Mesenchymal stem cell (in vitro differentiated cells and primary cell): ENCODE measurements around the gene FSD1.

Experiments
- DNase-seq: peaks from one replicate; pipeline ENCODE4 v3.0.0-alpha.2; 2013
- H2AFZ ChIP-seq: one replicate; pipeline ENCODE4 v1.6.1; 2013; ENCODE audit warnings: low read depth, mild to moderate bottlenecking, control low read depth, inconsistent platforms, low read length, moderate library complexity
- H2AK5ac ChIP-seq: 2 replicates; pipeline ENCODE4 v1.6.1; 2013; ENCODE audit warnings: low read length, moderate library complexity, mild to moderate bottlenecking, inconsistent platforms; ENCODE audit not compliant: severe bottlenecking
- H2BK120ac ChIP-seq: one replicate; pipeline ENCODE4 v1.6.1; 2013; ENCODE audit warnings: low read depth, mild to moderate bottlenecking, inconsistent platforms, low read length, moderate library complexity
- H2BK12ac ChIP-seq, 2 experiments: one replicate each; pipeline ENCODE4 v1.6.1; 2013; ENCODE audit warnings: inconsistent platforms in 2 of 2, low read length in 2 of 2, mild to moderate bottlenecking in 2 of 2, moderate library complexity in 2 of 2, control low read depth in 1 of 2
- H2BK15ac ChIP-seq: one replicate; pipeline ENCODE4 v1.6.1; 2013; ENCODE audit warnings: mild to moderate bottlenecking, low read depth, inconsistent platforms; ENCODE audit not compliant: poor library complexity, severe bottlenecking
- H2BK5ac ChIP-seq: 2 replicates; pipeline ENCODE4 v1.6.1; 2013; ENCODE audit warnings: low read depth, mild to moderate bottlenecking, low read length, control low read depth, inconsistent platforms; ENCODE audit not compliant: poor library complexity, severe bottlenecking
- H3K14ac ChIP-seq, 2 experiments: one replicate each; pipeline ENCODE4 v1.6.1; 2013; ENCODE audit warnings: inconsistent platforms in 2 of 2, low read length in 2 of 2, control low read depth in 1 of 2, mild to moderate bottlenecking in 1 of 2, moderate library complexity in 1 of 2
- H3K18ac ChIP-seq, 2 experiments: one replicate each; pipeline ENCODE4 v1.6.1; 2013; ENCODE audit warnings: inconsistent platforms in 2 of 2, low read length in 2 of 2, control low read depth in 1 of 2, low read depth in 1 of 2, mild to moderate bottlenecking in 1 of 2
- H3K23ac ChIP-seq, 2 experiments: one replicate each; pipeline ENCODE4 v1.6.1; 2013; ENCODE audit warnings: inconsistent platforms in 2 of 2, low read length in 2 of 2, mild to moderate bottlenecking in 2 of 2, moderate library complexity in 2 of 2, control low read depth in 1 of 2
- H3K27ac ChIP-seq: 2 replicates; pipeline ENCODE4 v1.5.1; 2013; ENCODE audit warnings: mild to moderate bottlenecking, moderate library complexity, low read length, control low read depth, inconsistent platforms; ENCODE audit not compliant: poor library complexity, severe bottlenecking
- H3K27me3 ChIP-seq, 2 experiments: 2 replicates each; pipeline versions ENCODE4 v1.6.1 to v1.7.0; 2013; ENCODE audit warnings: low read length in 2 of 2, mild to moderate bottlenecking in 2 of 2, moderate library complexity in 2 of 2, control low read depth in 1 of 2, inconsistent platforms in 1 of 2; ENCODE audit not compliant: control insufficient read depth in 1 of 2, insufficient read depth in 1 of 2
- H3K36me3 ChIP-seq, 2 experiments: 2 replicates each; pipeline versions ENCODE4 v1.6.1 to v1.7.0; 2013; ENCODE audit warnings: low read length in 2 of 2, control low read depth in 1 of 2, inconsistent platforms in 1 of 2, low read depth in 1 of 2, mild to moderate bottlenecking in 1 of 2; ENCODE audit not compliant: insufficient read depth in 2 of 2, control insufficient read depth in 1 of 2
- H3K4ac ChIP-seq, 2 experiments: one replicate each; pipeline ENCODE4 v1.6.1; 2013; ENCODE audit warnings: inconsistent platforms in 2 of 2, low read length in 2 of 2, mild to moderate bottlenecking in 2 of 2, moderate library complexity in 2 of 2, control low read depth in 1 of 2, low read depth in 1 of 2
- H3K4me1 ChIP-seq: 2 replicates; pipeline ENCODE4 v1.6.1; 2013; ENCODE audit warnings: low read depth, low read length, control low read depth; ENCODE audit not compliant: control insufficient read depth, insufficient read depth
- H3K4me2 ChIP-seq: 2 replicates; pipeline ENCODE4 v1.6.1; 2013; ENCODE audit warnings: low read length, mild to moderate bottlenecking, inconsistent platforms; ENCODE audit not compliant: poor library complexity, severe bottlenecking
- H3K4me3 ChIP-seq, 2 experiments: 2 replicates each; pipeline versions ENCODE4 v1.5.1 to v1.7.0; 2013; ENCODE audit warnings: low read length in 2 of 2, mild to moderate bottlenecking in 2 of 2, control low read depth in 1 of 2, low read depth in 1 of 2; ENCODE audit not compliant: insufficient read depth in 1 of 2
- H3K79me1 ChIP-seq: replicated peaks from 2 replicates; pipeline ENCODE4 v1.6.1; 2013; ENCODE audit warnings: mild to moderate bottlenecking, control low read depth, low read length, inconsistent platforms; ENCODE audit not compliant: poor library complexity, severe bottlenecking
- H3K9ac ChIP-seq: 2 replicates; pipeline ENCODE4 v1.7.0; 2013; ENCODE audit warnings: mild to moderate bottlenecking, low read length, moderate library complexity
- H3K9me3 ChIP-seq: 2 replicates; pipeline ENCODE4 v1.7.0; 2013; ENCODE audit warnings: mild to moderate bottlenecking, low read length; ENCODE audit not compliant: control insufficient read depth
- H4K8ac ChIP-seq: one replicate; pipeline ENCODE4 v1.6.1; 2013; ENCODE audit warnings: inconsistent platforms, mild to moderate bottlenecking, low read length, moderate library complexity
- H4K91ac ChIP-seq: one replicate; pipeline ENCODE4 v1.6.1; 2013; ENCODE audit warnings: mild to moderate bottlenecking, low read length, inconsistent platforms
- WGBS: methylation state at CpG from one replicate; pipeline ENCODE4 v1.1.7; 2013; ENCODE audit warnings: mixed read lengths; 5-methylcytosine and 5-hydroxymethylcytosine counted together

The FSD1 gene

GRCh38 chr19:4322942-4323665 lies 18.7 kb downstream of the FSD1 start:
- Histone ChIP-seq H3K4me1 (peaks cover 14% of the 10 kb centered on the region), H2BK15ac (no peak overlapping the region), H3K79me1 (no peaks in the 10 kb centered on the region), H3K14ac (no peak overlapping the region), H3K18ac (no peak overlapping the region), H3K9me3 (peaks cover 13% of the 10 kb centered on the region), H3K9ac (no peak overlapping the region), H3K36me3 (peaks cover 0 to 32% of the 10 kb centered on the region in 2 experiments), H2BK12ac (no peak overlapping the region), H2BK5ac (no peak overlapping the region), H2BK120ac (no peak overlapping the region), H3K23ac (no peak overlapping the region), H3K27ac (no peak overlapping the region), H3K4me2 (no peak overlapping the region), H3K27me3 (peaks cover 8 to 39% of the 10 kb centered on the region in 2 experiments), H3K4ac (no peak overlapping the region), H2AK5ac (no peak overlapping the region), H4K91ac (peak overlapping the region; percentile 62), H3K4me3 (no peak overlapping the region), H2AFZ (no peak overlapping the region), H4K8ac (no peak overlapping the region)
- no peak for DNase-seq
- WGBS, result 90% methylated on average over 36 of the region's 37 CpGs

GRCh38 chr19:4323692-4324091 lies 19.3 kb downstream of the FSD1 start:
- H2BK12ac ChIP-seq, result no peak overlapping the region
- H3K27me3 ChIP-seq, result peaks cover 8 to 41% of the 10 kb centered on the region in 2 experiments
- no peak overlapping the region for H4K8ac ChIP-seq
- H3K14ac ChIP-seq, result no peak overlapping the region
- no peak overlapping the region for H3K9ac ChIP-seq
- H4K91ac ChIP-seq, result no peak overlapping the region
- no peak overlapping the region for H3K4me3 ChIP-seq
- H3K23ac ChIP-seq, result no peak overlapping the region
- peaks cover 0 to 27% of the 10 kb centered on the region in 2 experiments for H3K36me3 ChIP-seq
- no peak overlapping the region for H3K18ac ChIP-seq
- no peak overlapping the region for H2AFZ ChIP-seq
- no peak overlapping the region for H2BK5ac ChIP-seq
- H3K4me1 ChIP-seq, result peaks cover 17% of the 10 kb centered on the region
- no peak overlapping the region for H2BK120ac ChIP-seq
- H3K4me2 ChIP-seq, result no peak overlapping the region
- 99% methylated on average over 9 of the region's 9 CpGs for WGBS
- no peak overlapping the region for H2AK5ac ChIP-seq
- peaks cover 13% of the 10 kb centered on the region for H3K9me3 ChIP-seq
- H3K27ac ChIP-seq, result no peak overlapping the region
- no peak for DNase-seq
- no peak overlapping the region for H3K4ac ChIP-seq
- no peak overlapping the region for H2BK15ac ChIP-seq
- no peaks in the 10 kb centered on the region for H3K79me1 ChIP-seq

GRCh38 chr19:4324228-4324627 lies 19.8 kb downstream of the FSD1 start:
- Histone ChIP-seq H4K8ac (no peak overlapping the region), H2AFZ (no peak overlapping the region)

GRCh38 chr19:4326215-4326836 lies 21.9 kb downstream of the FSD1 start:
- Histone ChIP-seq H2BK5ac (no peak overlapping the region), H3K4me1 (peaks cover 20% of the 10 kb centered on the region), H2BK12ac (no peak overlapping the region), H2BK120ac (no peak overlapping the region), H3K79me1 (no peaks in the 10 kb centered on the region), H3K18ac (no peak overlapping the region), H4K91ac (no peak overlapping the region), H2AFZ (no peak overlapping the region), H3K4ac (no peak overlapping the region), H3K4me2 (no peak overlapping the region), H3K27ac (no peak overlapping the region), H3K36me3 (peaks cover 0 to 40% of the 10 kb centered on the region in 2 experiments), H3K9ac (no peak overlapping the region), H3K9me3 (peaks cover 7% of the 10 kb centered on the region), H3K4me3 (no peak overlapping the region), H3K23ac (peak overlapping the region in 1 of 2 experiments; percentile 9), H2BK15ac (no peak overlapping the region), H3K27me3 (peaks cover 8 to 30% of the 10 kb centered on the region in 2 experiments), H3K14ac (no peak overlapping the region), H2AK5ac (no peak overlapping the region), H4K8ac (no peak overlapping the region)
- no peak for DNase-seq
- WGBS, result 60% methylated on average over 13 of the region's 13 CpGs

More at GRCh38 chr19:4324228-4324627, 19.8 kb downstream of the FSD1 start:
- Histone ChIP-seq H2BK15ac (no peak overlapping the region), H3K9me3 (peaks cover 13% of the 10 kb centered on the region), H3K79me1 (no peaks in the 10 kb centered on the region), H3K27me3 (peaks cover 8 to 43% of the 10 kb centered on the region in 2 experiments), H3K4ac (no peak overlapping the region), H3K23ac (peak overlapping the region in 1 of 2 experiments; percentile 51), H4K91ac (no peak overlapping the region), H3K36me3 (peaks cover 0 to 25% of the 10 kb centered on the region in 2 experiments), H3K4me1 (peaks cover 19% of the 10 kb centered on the region), H2BK12ac (no peak overlapping the region), H2BK5ac (no peak overlapping the region), H2BK120ac (no peak overlapping the region), H3K4me3 (no peak overlapping the region), H3K9ac (no peak overlapping the region), H3K14ac (no peak overlapping the region), H2AK5ac (no peak overlapping the region), H3K4me2 (no peak overlapping the region), H3K27ac (no peak overlapping the region), H3K18ac (no peak overlapping the region)
- DNase-seq, result no peak
- 91% methylated on average over 12 of the region's 12 CpGs for WGBS
